Ovary (tissue), 3 donors: Measurements from ENCODE around the gene HAP1.

Experiments
- CTCF ChIP-seq, 3 donors: fragments of 450-650 bp in 2 of 3; fragments of 200-600 bp in 1 of 3; IDR thresholded peaks; one replicate each; pipeline versions ENCODE4 v1.5.1 to v1.8.0; 2016 to 2022; ENCODE audit warnings: antibody characterized with exemption in 3 of 3, mild to moderate bottlenecking in 1 of 3
- EP300 ChIP-seq: sonication (generic); formaldehyde crosslinking; IDR thresholded peaks from one replicate; pipeline ENCODE4 v1.6.1; 2017; ENCODE audit warnings: antibody characterized with exemption
- POLR2A ChIP-seq: fragments of 450-650 bp; IDR thresholded peaks from one replicate; pipeline ENCODE4 v1.6.1; 2017; ENCODE audit warnings: antibody characterized with exemption, mild to moderate bottlenecking, moderate library complexity
- donor health status: DM: no; HTN: no; CAD: no.

DNA sequence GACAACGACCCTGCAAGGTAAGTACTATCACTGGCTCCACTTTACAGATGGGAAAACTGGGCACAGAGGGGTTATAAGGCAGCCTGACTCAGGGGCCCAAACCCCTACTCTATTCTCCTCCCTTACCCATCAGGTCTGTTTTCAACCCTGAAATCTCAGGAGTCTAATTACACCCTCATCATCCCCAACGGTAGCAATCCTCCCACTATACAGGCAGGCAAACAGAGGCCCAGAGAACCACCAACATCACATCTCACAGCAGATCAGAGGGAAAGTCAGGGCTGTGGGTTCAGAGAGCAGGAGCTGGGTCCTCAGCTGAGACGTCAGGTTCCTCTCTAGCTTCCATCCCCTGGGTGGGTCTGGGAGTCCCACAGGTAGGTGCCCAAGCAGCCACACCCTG lies 35.5 kb upstream of the HAP1 start:
- no peak for TF ChIP-seq CTCF (IDR thresholded peaks at IDR 0.05)
- no peak for TF ChIP-seq EP300
- no peak for TF ChIP-seq POLR2A
